ENCODE results near the gene PABPC4L. TPM values are rescaled to one million over a fixed set of nuclear protein-coding genes. Genes with fewer than 3 reads are reported as not detected.

The PABPC4L gene
- total and polyA plus RNA-seq, 9 of the 15 experiments (the other 6 are each of a cell fraction or from before 2014, with no cell fraction given): 0.14 to 1.1 (median 0.41) TPM

GRCh38 chr4:134200811-134201215 lies 776 bp downstream of the PABPC4L start (continued):
- TF ChIP-seq MGA (IDR thresholded peaks at IDR 0.05) (0 out of 2 replicates have a peak, but pooled peaks have one; percentile 15), PBX2 (CRISPR knock-in tag; IDR thresholded peaks at IDR 0.05; ENCODE audit: low read depth) (no peak), PBX2 (tag; conservative IDR thresholded peaks at IDR 0.05; ENCODE audit: low read depth) (no peak), CREB5 (CRISPR knock-in tag; IDR thresholded peaks at IDR 0.05) (no peak), GTF2E2 (tag; IDR thresholded peaks at IDR 0.05) (no peak), ZNF3 (CRISPR knock-in tag; IDR thresholded peaks at IDR 0.05) (no peak), ASH1L (IDR thresholded peaks at IDR 0.05; ENCODE audit: borderline replicate concordance, low read depth, partially characterized antibody) (no peak), ID3 (CRISPR knock-in tag; IDR thresholded peaks at IDR 0.05) (no peak), ID3 (tag; IDR thresholded peaks at IDR 0.05) (no peak)
